Measurements from ENCODE around the gene ASIC1. TPM values are rescaled to one million over a fixed set of nuclear protein-coding genes. Genes with fewer than 3 reads are reported as not detected.

Gene ASIC1
- total and polyA plus RNA-seq, 2 of the 13 experiments (the other 11 are each of a cell fraction or from before 2014, with no cell fraction given) = 0.44 to 1.5 TPM

DNA sequence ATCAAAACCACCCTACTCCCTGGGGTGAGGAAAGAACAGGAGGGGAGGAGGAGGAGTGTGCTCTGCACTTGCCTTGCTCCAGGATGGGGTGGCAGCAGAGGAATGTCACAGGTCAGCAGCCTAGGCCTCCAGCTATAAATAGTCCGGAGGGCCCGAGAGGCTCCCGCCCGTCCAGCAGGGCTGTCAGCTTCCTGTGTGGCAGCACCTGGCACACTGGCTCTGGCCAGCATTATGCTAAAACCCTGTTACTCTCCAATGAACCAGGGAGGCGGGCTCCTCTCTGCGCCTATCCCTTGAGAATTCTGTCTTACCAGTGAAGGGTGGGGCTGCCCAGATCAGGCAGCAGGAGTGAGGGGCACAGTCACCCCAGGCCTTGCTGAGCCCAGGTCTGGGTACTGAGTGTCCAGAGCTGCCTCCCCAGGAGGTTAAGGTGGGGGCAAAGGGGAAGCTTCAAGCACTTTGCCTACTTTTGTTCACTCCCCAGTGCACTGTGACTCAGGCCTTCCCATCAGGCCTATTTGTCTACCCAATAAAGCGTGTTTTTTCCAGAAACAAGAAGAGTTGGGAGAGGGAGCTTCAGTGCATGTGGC, 53.5 kb downstream of the ASIC1 start (continued):
- TF ChIP-seq DBP (CRISPR knock-in tag; IDR thresholded peaks at IDR 0.05; ENCODE audit: not compliant biosample characterization) (no peak), KLF9 (CRISPR knock-in tag; IDR thresholded peaks at IDR 0.05; ENCODE audit: low read depth) (no peak), FUBP1 (CRISPR knock-in tag; IDR thresholded peaks at IDR 0.05; ENCODE audit: borderline replicate concordance) (no peak), ZFP41 (CRISPR knock-in tag; IDR thresholded peaks at IDR 0.05; ENCODE audit: borderline replicate concordance) (no peak), NKX3-1 (CRISPR knock-in tag; IDR thresholded peaks at IDR 0.05) (no peak), NFE2L2 (IDR thresholded peaks at IDR 0.05; ENCODE audit: low read length) (no peak), ZNF572 (CRISPR knock-in tag; IDR thresholded peaks at IDR 0.05) (no peak), RBFOX2 (IDR thresholded peaks at IDR 0.05; ENCODE audit: low read depth, low read length) (no peak), ZBTB21 (CRISPR knock-in tag; IDR thresholded peaks at IDR 0.05) (no peak), ZNF101 (CRISPR knock-in tag; IDR thresholded peaks at IDR 0.05; ENCODE audit: borderline replicate concordance, low read depth) (no peak), MIER2 (CRISPR knock-in tag; IDR thresholded peaks at IDR 0.05) (no peak), ZNF224 (CRISPR knock-in tag; IDR thresholded peaks at IDR 0.05) (no peak), ZNF747 (CRISPR knock-in tag; IDR thresholded peaks at IDR 0.05; ENCODE audit: borderline replicate concordance) (no peak; the same call in 1 of the 2 replicates), ESRRA (CRISPR knock-in tag; IDR thresholded peaks at IDR 0.05; ENCODE audit: low read depth) (no peak), NCOA5 (CRISPR knock-in tag; IDR thresholded peaks at IDR 0.05) (no peak), PRPF4 (IDR thresholded peaks at IDR 0.05; ENCODE audit: low read depth, low read length, poor library complexity, severe bottlenecking) (no peak), POGZ (CRISPR knock-in tag; IDR thresholded peaks at IDR 0.05) (no peak)
- TF ChIP-seq, protein P1, sequence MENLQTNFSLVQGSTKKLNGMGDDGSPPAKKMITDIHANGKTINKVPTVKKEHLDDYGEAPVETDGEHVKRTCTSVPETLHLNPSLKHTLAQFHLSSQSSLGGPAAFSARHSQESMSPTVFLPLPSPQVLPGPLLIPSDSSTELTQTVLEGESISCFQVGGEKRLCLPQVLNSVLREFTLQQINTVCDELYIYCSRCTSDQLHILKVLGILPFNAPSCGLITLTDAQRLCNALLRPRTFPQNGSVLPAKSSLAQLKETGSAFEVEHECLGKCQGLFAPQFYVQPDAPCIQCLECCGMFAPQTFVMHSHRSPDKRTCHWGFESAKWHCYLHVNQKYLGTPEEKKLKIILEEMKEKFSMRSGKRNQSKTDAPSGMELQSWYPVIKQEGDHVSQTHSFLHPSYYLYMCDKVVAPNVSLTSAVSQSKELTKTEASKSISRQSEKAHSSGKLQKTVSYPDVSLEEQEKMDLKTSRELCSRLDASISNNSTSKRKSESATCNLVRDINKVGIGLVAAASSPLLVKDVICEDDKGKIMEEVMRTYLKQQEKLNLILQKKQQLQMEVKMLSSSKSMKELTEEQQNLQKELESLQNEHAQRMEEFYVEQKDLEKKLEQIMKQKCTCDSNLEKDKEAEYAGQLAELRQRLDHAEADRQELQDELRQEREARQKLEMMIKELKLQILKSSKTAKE (CRISPR knock-in tag; IDR thresholded peaks at IDR 0.05; ENCODE audit: borderline replicate concordance) = no peak
- TF ChIP-seq, protein P2, sequence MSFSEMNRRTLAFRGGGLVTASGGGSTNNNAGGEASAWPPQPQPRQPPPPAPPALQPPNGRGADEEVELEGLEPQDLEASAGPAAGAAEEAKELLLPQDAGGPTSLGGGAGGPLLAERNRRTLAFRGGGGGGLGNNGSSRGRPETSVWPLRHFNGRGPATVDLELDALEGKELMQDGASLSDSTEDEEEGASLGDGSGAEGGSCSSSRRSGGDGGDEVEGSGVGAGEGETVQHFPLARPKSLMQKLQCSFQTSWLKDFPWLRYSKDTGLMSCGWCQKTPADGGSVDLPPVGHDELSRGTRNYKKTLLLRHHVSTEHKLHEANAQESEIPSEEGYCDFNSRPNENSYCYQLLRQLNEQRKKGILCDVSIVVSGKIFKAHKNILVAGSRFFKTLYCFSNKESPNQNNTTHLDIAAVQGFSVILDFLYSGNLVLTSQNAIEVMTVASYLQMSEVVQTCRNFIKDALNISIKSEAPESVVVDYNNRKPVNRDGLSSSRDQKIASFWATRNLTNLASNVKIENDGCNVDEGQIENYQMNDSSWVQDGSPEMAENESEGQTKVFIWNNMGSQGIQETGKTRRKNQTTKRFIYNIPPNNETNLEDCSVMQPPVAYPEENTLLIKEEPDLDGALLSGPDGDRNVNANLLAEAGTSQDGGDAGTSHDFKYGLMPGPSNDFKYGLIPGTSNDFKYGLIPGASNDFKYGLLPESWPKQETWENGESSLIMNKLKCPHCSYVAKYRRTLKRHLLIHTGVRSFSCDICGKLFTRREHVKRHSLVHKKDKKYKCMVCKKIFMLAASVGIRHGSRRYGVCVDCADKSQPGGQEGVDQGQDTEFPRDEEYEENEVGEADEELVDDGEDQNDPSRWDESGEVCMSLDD (CRISPR knock-in tag; IDR thresholded peaks at IDR 0.05; ENCODE audit: borderline replicate concordance) = no peak
- TF ChIP-seq, protein P3, sequence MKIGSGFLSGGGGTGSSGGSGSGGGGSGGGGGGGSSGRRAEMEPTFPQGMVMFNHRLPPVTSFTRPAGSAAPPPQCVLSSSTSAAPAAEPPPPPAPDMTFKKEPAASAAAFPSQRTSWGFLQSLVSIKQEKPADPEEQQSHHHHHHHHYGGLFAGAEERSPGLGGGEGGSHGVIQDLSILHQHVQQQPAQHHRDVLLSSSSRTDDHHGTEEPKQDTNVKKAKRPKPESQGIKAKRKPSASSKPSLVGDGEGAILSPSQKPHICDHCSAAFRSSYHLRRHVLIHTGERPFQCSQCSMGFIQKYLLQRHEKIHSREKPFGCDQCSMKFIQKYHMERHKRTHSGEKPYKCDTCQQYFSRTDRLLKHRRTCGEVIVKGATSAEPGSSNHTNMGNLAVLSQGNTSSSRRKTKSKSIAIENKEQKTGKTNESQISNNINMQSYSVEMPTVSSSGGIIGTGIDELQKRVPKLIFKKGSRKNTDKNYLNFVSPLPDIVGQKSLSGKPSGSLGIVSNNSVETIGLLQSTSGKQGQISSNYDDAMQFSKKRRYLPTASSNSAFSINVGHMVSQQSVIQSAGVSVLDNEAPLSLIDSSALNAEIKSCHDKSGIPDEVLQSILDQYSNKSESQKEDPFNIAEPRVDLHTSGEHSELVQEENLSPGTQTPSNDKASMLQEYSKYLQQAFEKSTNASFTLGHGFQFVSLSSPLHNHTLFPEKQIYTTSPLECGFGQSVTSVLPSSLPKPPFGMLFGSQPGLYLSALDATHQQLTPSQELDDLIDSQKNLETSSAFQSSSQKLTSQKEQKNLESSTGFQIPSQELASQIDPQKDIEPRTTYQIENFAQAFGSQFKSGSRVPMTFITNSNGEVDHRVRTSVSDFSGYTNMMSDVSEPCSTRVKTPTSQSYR (CRISPR knock-in tag; IDR thresholded peaks at IDR 0.05; ENCODE audit: borderline replicate concordance) = no peak

All from HepG2 (cell line).